GM12864 (cell line): ENCODE results near the gene SERINC5.

ENCODE experiments used
- DNase-seq: peaks from one replicate; pipeline ENCODE4 v3.0.0-alpha.2; 2011; ENCODE audit warnings: low read depth
- H3K4me3 ChIP-seq: 2 replicates; pipeline ENCODE4 v1.5.1; 2011; ENCODE audit warnings: mild to moderate bottlenecking, low read depth, low read length, control low read depth
- CTCF ChIP-seq: IDR thresholded peaks from 2 replicates; pipeline ENCODE4 v1.5.1; 2011; ENCODE audit warnings: low read depth, mild to moderate bottlenecking, moderate library complexity, low read length, control low read depth, inconsistent platforms; ENCODE audit errors: missing control alignments

Gene SERINC5

DNA sequence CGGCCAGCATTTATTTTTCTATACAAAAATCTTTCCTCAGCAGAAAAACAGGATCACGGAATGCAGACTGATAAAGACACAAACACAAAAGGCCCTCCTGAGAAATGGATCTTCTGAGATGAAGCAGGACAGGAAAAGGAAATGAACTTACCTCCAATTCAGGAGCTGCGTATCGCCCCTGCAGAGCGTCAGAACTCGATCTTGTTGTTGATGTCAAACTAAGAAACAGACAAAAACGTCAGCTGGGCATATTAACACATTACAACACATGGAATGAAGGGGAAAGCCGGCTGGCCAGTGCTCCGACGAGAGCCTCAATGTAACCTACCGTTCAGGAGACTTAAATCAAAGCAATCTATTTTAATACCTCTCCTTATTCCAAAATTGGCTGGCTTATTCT is 105.1 kb downstream of the SERINC5 start:
- no peak for DNase-seq
- TF ChIP-seq CTCF, result no peak
- H3K4me3 ChIP-seq, result no peak overlapping the region

DNA sequence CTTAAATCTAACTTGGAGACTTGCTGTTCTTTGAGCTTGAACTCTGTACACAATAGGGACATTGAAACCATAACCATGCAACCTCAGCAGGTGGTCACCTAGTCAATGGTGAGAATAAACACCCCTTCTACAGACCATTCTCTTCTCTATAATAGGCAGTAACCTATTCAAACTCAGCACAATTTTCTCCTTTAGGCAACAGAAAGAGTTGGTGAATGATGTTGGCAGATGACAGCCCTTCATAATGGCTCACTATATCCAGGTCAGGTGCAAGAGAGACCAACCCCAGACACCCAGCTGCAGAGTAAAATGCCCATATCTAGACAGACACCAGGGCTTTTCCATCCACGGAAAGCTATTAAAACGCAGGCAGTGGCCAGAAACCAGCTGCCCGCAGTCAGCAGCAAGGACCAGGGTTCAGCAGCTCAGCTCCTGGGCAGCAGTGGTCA is 106.7 kb downstream of the SERINC5 start:
- no peak for DNase-seq
- no peak overlapping the region for H3K4me3 ChIP-seq
- no peak for TF ChIP-seq CTCF

DNA sequence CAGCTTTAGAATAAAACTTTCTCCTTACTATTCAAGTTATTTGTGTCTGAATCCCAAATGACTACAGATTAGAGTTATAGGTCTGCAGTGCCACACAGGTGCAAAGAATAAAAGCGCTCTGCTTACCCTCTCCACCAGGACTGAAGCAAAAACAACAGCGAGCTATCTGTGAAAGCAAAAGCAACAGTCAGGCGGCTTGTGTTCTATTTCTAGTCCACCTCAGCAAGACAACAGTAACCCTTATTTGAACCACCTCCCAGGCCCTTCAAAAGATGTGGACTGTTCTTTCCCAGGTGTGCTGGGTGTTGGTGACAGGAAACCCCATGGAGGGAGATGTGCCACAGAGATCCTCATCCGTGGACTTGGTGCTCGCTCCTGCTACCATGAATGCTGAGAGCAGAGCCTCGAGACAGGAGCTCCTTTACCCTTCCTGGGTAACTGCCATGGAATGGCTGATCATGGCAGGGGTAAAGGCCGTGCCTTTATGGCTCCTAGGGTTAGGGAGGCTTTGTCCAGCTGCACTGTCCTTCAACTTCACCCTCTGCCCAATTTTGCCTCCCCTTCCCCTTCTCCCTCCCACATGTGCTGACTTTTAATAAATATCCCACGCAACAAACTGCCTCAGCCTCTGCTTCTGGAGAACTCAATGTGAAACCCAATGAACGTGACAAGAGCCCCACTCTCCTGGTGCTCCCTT is 108.6 kb downstream of the SERINC5 start:
- H3K4me3 ChIP-seq, result no peak overlapping the region
- TF ChIP-seq CTCF, result no peak
- DNase-seq, result no peak

- no peak for TF ChIP-seq CTCF
- DNase-seq, result no peak
- H3K4me3 ChIP-seq, result no peak overlapping the region
Observed at GRCh38 chr5:80146046-80146445, 109.8 kb downstream of the SERINC5 start.

DNA sequence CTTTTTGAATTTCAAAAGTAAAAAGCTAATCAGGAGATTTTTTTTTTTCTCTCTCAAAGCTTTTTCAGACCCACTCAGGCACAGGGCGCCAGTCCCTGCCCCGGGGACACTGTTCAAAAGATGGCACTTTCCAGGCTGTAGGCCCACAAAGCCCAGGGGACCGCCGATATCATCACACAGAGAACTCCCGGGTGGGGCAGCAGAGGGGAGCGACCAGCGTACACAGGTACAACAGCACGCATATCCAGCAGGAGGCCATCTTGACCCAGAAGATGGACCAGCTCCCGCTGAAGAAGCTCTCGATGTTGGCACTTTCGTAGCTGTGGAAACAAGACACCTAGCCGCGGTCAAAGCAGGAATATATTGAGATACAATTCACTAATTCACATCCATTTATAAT is 112.4 kb downstream of the SERINC5 start:
- no peak for DNase-seq
- no peak for TF ChIP-seq CTCF
- H3K4me3 ChIP-seq, result no peak overlapping the region

DNA sequence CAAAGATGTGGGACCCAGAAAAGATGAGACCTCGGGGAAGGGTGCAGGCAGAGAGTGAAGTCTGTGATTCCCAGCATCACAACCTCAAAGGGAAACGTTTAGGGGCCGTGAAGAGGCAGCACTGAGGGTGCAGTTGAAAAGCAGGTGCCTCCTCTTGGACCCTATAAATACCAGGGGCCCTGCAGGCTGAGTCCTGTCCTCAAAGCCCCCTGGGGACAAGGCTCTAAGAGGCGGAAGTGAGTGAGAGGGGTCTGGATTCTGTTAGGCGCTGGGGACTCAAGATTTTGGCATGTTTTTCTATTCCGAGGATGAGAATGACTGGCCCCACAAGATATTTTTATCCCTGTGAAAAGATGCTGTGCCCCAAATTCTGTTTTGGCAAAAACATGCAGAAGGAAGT is 112.9 kb downstream of the SERINC5 start:
- no peak for DNase-seq
- TF ChIP-seq CTCF, result no peak
- H3K4me3 ChIP-seq, result no peak overlapping the region

GRCh38 chr5:80141681-80142080 is 114.2 kb downstream of the SERINC5 start:
- no peak for TF ChIP-seq CTCF
- H3K4me3 ChIP-seq, result no peak overlapping the region
- DNase-seq, result no peak
